Lower leg skin (tissue), 3 donors: ENCODE data around the gene GPRASP1.

Source experiments
- CTCF ChIP-seq, 3 donors: fragments of 450-650 bp; IDR thresholded peaks; one replicate each; pipeline ENCODE4 v1.5.1; 2016; ENCODE audit warnings: antibody characterized with exemption in 3 of 3, mild to moderate bottlenecking in 3 of 3, moderate library complexity in 2 of 3
- POLR2A ChIP-seq, 2 donors: fragments of 450-650 bp; IDR thresholded peaks; one replicate each; pipeline ENCODE4 v1.6.1; 2016 to 2017; ENCODE audit warnings: antibody characterized with exemption in 2 of 2, mild to moderate bottlenecking in 1 of 2, moderate library complexity in 1 of 2

- TF ChIP-seq CTCF (IDR thresholded peaks at IDR 0.05): no peak
- no peak for TF ChIP-seq POLR2A (IDR thresholded peaks at IDR 0.05)
Measured at GRCh38 chrX:102684772-102685520, 33.7 kb downstream of the GPRASP1 start.
